ENCODE measurements around the gene BAIAP2L1.
"Not testable (repeated sequence)": the region's sequence is repeated elsewhere in the genome, so short reads cannot be mapped to it uniquely, and the experiment has no call there.

BAIAP2L1 gene

GRCh38 chr7:98400542-98401340 is at the start of gene BAIAP2L1:
Gene BAIAP2L1 (minus strand): TSS chr7:98401090. CDS start chr7:98400852, 238 bp downstream.
- DNase-seq (ENCODE audit: low read depth) = no peak

- no peak for DNase-seq (ENCODE audit: low read depth)
Measured at GRCh38 chr7:98448766-98449165, 47.9 kb upstream of the BAIAP2L1 start.

- not testable (repeated sequence) for DNase-seq (ENCODE audit: low read depth)
Measured at GRCh38 chr7:98440992-98441391, 40.1 kb upstream of the BAIAP2L1 start.

- no peak for DNase-seq (ENCODE audit: low read depth)
Measured at GRCh38 chr7:98439484-98439883, 38.6 kb upstream of the BAIAP2L1 start.

- DNase-seq (ENCODE audit: low read depth) = no peak
Measured at GRCh38 chr7:98434087-98434486, 33.2 kb upstream of the BAIAP2L1 start.

- DNase-seq (ENCODE audit: low read depth) = no peak
Measured at GRCh38 chr7:98429799-98430198, 28.9 kb upstream of the BAIAP2L1 start.

- no peak for DNase-seq (ENCODE audit: low read depth)
Measured at GRCh38 chr7:98423043-98423442, 22.2 kb upstream of the BAIAP2L1 start.

GRCh38 chr7:98420966-98421612 is 20.2 kb upstream of the BAIAP2L1 start:
- no peak for DNase-seq (ENCODE audit: low read depth)

- DNase-seq (ENCODE audit: low read depth) = not testable (repeated sequence)
Measured at GRCh38 chr7:98419988-98420387, 19.1 kb upstream of the BAIAP2L1 start.

GRCh38 chr7:98419316-98419691 is 18.4 kb upstream of the BAIAP2L1 start:
- not testable (repeated sequence) for DNase-seq (ENCODE audit: low read depth)

- peak; percentile 71 for DNase-seq (ENCODE audit: low read depth)
Measured at GRCh38 chr7:98418636-98419315, 17.9 kb upstream of the BAIAP2L1 start.

GRCh38 chr7:98418271-98418635 is 17.4 kb upstream of the BAIAP2L1 start:
- DNase-seq (ENCODE audit: low read depth) = no peak

- not testable (repeated sequence) for DNase-seq (ENCODE audit: low read depth)
Measured at GRCh38 chr7:98417604-98418270, 16.8 kb upstream of the BAIAP2L1 start.

- no peak for DNase-seq (ENCODE audit: low read depth)
Measured at GRCh38 chr7:98414205-98414900, 13.5 kb upstream of the BAIAP2L1 start.

GRCh38 chr7:98413655-98414054 is 12.8 kb upstream of the BAIAP2L1 start:
- not testable (repeated sequence) for DNase-seq (ENCODE audit: low read depth)

- DNase-seq (ENCODE audit: low read depth) = no peak
Measured at GRCh38 chr7:98409843-98410242, 9.0 kb upstream of the BAIAP2L1 start.

GRCh38 chr7:98408146-98408545 is 7.3 kb upstream of the BAIAP2L1 start:
- not testable (repeated sequence) for DNase-seq (ENCODE audit: low read depth)

- DNase-seq (ENCODE audit: low read depth) = no peak
Measured at GRCh38 chr7:98406827-98407226, 5.9 kb upstream of the BAIAP2L1 start.

- DNase-seq (ENCODE audit: low read depth) = no peak
Measured at GRCh38 chr7:98404840-98405239, 4.0 kb upstream of the BAIAP2L1 start.

- DNase-seq (ENCODE audit: low read depth) = no peak
Measured at GRCh38 chr7:98399890-98400541, 874 bp downstream of the BAIAP2L1 start.

- no peak for DNase-seq (ENCODE audit: low read depth)
Measured at GRCh38 chr7:98399462-98399861, 1.4 kb downstream of the BAIAP2L1 start.
